Measurements from ENCODE around the gene ATP8B2.

DNA sequence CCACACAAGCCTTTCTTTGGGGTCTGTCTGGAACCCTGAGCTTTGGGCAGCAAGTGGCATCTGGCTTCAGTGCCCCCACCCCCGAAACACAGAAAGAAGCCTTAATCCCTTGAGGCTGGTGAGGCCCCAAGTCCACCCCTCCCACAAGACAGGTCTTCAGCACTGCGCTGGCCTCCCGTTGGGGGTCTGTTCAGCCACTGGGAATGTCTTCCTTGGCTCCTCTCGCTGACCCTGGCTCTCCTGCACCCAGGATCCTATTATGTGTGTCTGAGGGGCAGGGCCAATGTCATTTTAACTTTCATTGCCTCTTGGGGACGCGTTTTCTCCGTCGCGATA is 26.9 kb downstream of the ATP8B2 start:
- TF ChIP-seq, protein P1, sequence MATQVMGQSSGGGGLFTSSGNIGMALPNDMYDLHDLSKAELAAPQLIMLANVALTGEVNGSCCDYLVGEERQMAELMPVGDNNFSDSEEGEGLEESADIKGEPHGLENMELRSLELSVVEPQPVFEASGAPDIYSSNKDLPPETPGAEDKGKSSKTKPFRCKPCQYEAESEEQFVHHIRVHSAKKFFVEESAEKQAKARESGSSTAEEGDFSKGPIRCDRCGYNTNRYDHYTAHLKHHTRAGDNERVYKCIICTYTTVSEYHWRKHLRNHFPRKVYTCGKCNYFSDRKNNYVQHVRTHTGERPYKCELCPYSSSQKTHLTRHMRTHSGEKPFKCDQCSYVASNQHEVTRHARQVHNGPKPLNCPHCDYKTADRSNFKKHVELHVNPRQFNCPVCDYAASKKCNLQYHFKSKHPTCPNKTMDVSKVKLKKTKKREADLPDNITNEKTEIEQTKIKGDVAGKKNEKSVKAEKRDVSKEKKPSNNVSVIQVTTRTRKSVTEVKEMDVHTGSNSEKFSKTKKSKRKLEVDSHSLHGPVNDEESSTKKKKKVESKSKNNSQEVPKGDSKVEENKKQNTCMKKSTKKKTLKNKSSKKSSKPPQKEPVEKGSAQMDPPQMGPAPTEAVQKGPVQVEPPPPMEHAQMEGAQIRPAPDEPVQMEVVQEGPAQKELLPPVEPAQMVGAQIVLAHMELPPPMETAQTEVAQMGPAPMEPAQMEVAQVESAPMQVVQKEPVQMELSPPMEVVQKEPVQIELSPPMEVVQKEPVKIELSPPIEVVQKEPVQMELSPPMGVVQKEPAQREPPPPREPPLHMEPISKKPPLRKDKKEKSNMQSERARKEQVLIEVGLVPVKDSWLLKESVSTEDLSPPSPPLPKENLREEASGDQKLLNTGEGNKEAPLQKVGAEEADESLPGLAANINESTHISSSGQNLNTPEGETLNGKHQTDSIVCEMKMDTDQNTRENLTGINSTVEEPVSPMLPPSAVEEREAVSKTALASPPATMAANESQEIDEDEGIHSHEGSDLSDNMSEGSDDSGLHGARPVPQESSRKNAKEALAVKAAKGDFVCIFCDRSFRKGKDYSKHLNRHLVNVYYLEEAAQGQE (IDR thresholded peaks at IDR 0.05; ENCODE audit: low read depth, low read length) = no peak
- TF ChIP-seq EP300 (IDR thresholded peaks at IDR 0.05; ENCODE audit: borderline replicate concordance in 1 of 2, low read depth in 1 of 2, low read length in 1 of 2) = no peak
- TF ChIP-seq, protein P2, sequence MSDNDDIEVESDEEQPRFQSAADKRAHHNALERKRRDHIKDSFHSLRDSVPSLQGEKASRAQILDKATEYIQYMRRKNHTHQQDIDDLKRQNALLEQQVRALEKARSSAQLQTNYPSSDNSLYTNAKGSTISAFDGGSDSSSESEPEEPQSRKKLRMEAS (IDR thresholded peaks at IDR 0.05; ENCODE audit: low read depth) = no peak
- no peak for TF ChIP-seq RAD21 (IDR thresholded peaks at IDR 0.05; ENCODE audit: low read length)
- TF ChIP-seq, protein P3, sequence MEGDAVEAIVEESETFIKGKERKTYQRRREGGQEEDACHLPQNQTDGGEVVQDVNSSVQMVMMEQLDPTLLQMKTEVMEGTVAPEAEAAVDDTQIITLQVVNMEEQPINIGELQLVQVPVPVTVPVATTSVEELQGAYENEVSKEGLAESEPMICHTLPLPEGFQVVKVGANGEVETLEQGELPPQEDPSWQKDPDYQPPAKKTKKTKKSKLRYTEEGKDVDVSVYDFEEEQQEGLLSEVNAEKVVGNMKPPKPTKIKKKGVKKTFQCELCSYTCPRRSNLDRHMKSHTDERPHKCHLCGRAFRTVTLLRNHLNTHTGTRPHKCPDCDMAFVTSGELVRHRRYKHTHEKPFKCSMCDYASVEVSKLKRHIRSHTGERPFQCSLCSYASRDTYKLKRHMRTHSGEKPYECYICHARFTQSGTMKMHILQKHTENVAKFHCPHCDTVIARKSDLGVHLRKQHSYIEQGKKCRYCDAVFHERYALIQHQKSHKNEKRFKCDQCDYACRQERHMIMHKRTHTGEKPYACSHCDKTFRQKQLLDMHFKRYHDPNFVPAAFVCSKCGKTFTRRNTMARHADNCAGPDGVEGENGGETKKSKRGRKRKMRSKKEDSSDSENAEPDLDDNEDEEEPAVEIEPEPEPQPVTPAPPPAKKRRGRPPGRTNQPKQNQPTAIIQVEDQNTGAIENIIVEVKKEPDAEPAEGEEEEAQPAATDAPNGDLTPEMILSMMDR (IDR thresholded peaks at IDR 0.05) = no peak
- TF ChIP-seq, protein P4, sequence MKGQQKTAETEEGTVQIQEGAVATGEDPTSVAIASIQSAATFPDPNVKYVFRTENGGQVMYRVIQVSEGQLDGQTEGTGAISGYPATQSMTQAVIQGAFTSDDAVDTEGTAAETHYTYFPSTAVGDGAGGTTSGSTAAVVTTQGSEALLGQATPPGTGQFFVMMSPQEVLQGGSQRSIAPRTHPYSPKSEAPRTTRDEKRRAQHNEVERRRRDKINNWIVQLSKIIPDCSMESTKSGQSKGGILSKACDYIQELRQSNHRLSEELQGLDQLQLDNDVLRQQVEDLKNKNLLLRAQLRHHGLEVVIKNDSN (IDR thresholded peaks at IDR 0.05; ENCODE audit: borderline replicate concordance, low read depth) = no peak
- no peak for TF ChIP-seq TCF12 (IDR thresholded peaks at IDR 0.05)
- TF ChIP-seq POLR2AphosphoS5 (IDR thresholded peaks at IDR 0.05; ENCODE audit: low read depth, low read length) = no peak
